G401 (cell line): ENCODE data around the gene ASB8. TPM values are rescaled to one million over a fixed set of nuclear protein-coding genes. Genes with fewer than 3 reads are reported as not detected.

Experiments used
- DNase-seq: peaks from one replicate; pipeline ENCODE4 v3.0.0-alpha.2; 2015; ENCODE audit warnings: low spot score
- in situ Hi-C: cut with HindIII; loops from 2 replicates; pipeline ENCODE4 v1.10.0; 2016; ENCODE audit warnings: low sequenced_read_pairs, mixed read lengths
- total RNA-seq: library from RNA; depleted of rRNA; stranded (reverse); fragments of >200 nt; shearing (Covaris generic); gene quantifications from 2 replicates; pipeline ENCODE4 v1.2.3, GENCODE V29; 2014; rRNA removed

Gene ASB8
- 10.4 and 11.0 TPM in 2 replicates for total RNA-seq

DNA sequence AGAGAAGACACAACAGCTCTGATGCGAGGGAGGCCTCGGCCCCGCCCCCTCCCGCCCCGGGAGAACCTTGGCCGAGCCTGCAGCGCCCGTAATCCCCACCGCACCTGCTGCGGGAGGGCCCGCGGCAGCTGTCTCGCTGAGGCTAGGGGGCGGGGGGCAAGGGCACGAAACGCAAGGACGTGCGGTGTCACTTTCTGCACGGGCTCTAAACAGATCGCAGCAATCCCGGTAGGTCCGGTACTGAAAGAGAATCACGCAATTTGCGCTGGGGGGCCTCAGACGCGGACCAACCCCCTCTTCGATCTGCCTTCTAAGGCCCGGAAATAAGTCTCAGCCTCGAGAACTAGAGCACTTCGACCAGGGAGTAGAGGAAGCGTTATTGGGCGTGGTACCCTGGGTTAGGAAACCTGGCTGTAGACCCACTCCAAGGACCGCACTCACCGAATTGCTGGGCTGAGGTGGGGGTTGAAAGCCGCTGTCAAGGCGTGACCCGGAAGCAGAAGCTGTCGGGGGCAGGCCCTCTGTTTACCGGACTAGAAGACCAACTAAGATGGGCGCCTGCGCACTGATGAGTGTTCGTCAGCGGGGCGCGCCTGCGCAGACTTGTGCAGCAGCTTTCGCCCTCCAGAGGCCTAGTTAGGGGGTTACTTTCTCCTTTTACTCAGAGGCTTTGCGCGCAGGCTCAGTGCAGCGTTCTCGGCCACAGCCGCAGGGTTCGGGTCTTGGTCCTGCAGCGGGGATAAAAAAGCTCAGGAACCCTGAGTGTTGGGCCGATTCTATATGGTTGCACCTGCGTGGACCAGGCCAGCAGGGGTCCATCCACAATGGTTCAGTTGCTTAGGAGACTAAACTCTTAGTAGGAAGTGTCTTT is at the start of gene ASB8:
Gene ASB8, minus strand, starts transcription at position 498 of the 871 bp plus-strand sequence. CDS start 4,019 bp downstream, outside the sequence.
- in situ Hi-C loops: no loop called here
- peak; percentile 98 for DNase-seq

DNA sequence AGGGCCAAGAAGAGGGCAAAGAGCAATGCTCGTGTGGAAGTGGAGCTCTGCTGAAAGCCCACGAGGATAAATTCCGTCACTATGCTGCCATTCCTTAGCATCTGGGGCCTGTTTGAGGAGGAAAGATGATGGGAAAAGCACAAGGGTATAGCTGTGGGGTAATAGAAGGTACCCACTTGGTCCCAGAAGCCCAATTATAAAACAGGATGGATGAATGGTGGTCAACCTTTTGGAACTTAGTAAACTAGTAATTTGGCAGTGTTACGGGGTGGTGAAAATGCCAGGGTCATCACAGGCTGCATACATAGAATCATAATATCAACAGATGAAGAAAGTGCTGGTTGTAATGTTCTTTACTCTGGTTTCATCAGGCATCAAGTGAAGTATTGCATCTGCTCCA is 45.9 kb upstream of the ASB8 start, which contains the start of gene OR10AD1:
Gene OR10AD1, minus strand, starts transcription at position 101 of the 400 bp plus-strand sequence. Its CDS starts 0 bp downstream, at position 101.
- DNase-seq: no peak
- in situ Hi-C loops: no loop called here

- in situ Hi-C loops: no loop called here
- DNase-seq: no peak
Observed at GRCh38 chr12:48202766-48203165, 45.5 kb upstream of the ASB8 start.

- in situ Hi-C loops: no loop called here
- DNase-seq: no peak
Observed at GRCh38 chr12:48201516-48201915, 44.2 kb upstream of the ASB8 start.

GRCh38 chr12:48201091-48201490 is 43.8 kb upstream of the ASB8 start:
- DNase-seq: no peak
- in situ Hi-C loops: no loop called here

DNA sequence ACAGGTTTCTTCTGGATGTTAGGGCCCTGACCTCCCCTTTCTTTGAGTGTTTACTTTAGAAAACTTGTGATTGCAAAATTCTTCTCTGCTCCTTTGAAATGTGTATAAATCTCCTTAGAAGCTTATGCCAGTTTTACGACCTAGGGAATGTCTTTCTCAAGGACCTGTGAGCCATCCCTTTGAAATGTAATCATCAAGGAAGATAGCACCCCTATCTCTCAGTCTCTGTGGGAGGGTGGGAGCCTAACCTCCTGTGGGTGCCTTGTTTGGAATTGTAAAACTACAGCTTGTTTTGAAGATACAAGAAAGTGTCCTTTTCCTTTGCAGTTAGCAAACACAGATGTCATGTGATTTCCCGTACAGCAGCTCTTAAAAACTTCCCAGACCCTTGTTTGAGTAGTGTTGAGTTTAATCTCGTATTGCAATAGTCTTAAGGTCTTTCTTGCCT is 42.5 kb upstream of the ASB8 start:
- no peak for DNase-seq
- in situ Hi-C loops: no loop called here

DNA sequence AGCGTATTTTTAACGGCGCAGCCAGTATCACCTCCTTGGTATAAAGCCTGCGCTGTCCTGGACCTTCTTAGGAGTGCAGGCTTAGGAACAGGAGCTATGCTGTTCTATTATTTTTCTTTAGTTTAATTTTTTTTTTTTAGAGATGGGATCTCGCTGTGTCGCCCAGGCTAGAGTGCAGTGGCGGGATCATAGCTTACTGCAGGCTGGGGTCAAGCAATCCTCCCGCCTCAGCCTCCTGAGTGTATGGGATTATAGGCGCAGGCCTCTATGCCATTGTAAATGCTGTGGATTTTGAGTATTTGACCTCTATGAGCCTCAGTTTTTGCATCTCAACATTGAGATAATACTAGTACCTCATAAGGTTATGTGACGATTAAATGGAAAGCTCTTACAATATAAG is 41.7 kb upstream of the ASB8 start:
- no peak for DNase-seq
- in situ Hi-C loops: no loop called here

- in situ Hi-C loops: no loop called here
- DNase-seq: peak; percentile 71
Observed at GRCh38 chr12:48198672-48198971, 41.3 kb upstream of the ASB8 start.

GRCh38 chr12:48197971-48198671 is 40.8 kb upstream of the ASB8 start:
- DNase-seq: peak; percentile 100
- in situ Hi-C loops: no loop called here

- in situ Hi-C loops: no loop called here
- peak; percentile 86 for DNase-seq
Observed at GRCh38 chr12:48197549-48197970, 40.2 kb upstream of the ASB8 start.

- DNase-seq: no peak
- in situ Hi-C loops: no loop called here
Observed at GRCh38 chr12:48194799-48195201, 37.5 kb upstream of the ASB8 start.

DNA sequence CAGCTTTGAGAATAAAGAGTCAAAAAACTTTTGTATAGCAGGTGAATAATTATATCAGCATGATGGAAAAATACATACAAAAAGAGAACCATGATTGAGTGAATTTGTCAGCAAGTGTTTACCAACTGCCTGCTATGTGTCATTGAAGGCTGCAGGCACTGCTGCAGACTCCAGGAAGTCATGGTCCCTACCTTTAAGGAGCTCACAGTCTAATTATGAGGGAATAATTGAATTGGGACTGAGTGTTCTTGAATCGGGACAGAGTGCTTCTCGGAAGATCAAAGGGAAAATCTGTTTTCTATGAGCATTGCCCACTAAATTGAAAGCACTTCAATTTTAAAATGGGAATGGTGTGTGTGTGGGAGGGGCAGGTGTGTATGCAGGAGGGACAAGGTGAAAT is 36.3 kb upstream of the ASB8 start:
- DNase-seq: no peak
- in situ Hi-C loops: no loop called here

DNA sequence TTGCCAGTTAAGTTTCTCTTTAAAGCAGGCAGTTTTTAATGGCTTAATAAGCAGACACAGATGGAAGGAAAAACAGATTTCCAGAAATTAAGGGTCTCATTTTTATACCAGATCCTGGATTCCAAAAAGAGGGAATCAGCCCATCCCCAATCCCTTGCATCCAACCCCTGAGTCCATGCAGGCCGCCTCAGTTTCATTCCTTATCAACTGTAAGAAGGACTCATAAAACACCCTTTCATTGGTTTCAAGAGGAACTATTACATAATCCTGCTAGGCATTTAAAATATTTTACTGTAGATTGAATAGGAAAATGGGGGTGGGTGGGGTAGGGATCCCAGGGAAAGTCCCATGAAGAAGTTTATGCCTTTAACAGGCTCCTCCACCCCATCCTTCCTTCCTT is 35.5 kb upstream of the ASB8 start:
- DNase-seq: no peak
- in situ Hi-C loops: no loop called here

DNA sequence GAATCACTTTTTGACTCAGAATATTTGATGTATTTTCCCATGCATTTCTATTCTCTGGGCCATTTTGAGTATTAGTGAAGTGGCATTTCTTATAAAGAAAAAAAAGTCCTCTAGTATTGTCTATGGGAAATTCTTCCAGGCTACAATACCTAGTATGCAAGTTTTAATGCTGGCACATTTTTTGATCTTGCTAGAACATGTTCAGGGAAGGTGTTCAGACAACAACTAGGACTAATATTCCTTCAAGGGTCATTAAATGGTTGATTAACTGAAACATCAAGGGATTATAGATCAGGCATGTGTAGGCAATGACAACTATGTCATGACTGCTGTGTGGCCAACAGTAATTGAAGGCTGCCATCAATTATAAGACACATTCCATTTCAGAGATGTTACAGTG is 33.8 kb upstream of the ASB8 start:
- in situ Hi-C loops: no loop called here
- no peak for DNase-seq

DNA sequence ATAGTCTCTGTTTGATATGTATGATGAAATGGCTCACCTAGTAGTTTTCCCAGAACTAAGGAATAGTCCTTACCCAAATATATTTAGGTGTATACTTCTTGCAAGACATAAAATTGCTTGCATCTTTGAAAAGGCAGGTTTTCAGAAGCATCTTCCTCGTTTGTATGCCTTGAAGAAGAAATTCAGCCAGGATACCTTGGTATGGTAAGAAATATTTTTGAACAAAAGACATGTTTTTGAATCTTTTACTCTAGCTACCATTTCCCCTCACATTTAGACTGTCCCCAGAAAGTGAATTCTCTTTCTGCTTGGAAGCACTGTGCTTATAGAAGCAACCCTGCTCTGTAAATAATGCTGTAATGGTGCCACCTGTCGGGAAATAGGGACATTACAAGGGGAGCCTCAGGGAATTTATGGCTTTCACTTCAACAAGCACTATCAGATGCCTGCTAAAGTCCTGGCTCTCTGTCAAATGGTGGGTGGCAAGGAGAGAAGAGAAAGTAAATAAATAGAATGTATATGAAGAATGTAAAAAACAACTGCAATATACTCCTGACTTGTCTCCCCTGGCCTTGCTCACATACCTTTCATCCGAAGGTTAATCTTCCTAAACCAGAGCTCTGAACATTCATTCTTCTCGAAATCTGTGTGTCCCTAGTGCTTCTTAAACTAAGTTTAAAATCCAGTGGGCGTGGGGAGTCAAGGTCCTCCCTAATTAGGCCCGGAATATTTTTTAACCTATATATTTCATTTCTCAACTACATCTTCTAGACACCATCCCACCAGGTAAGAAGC is 32.2 kb upstream of the ASB8 start:
- in situ Hi-C loops: no loop called here
- DNase-seq: peak; percentile 91

- in situ Hi-C loops: no loop called here
- no peak for DNase-seq
Observed at GRCh38 chr12:48187916-48188695, 30.8 kb upstream of the ASB8 start.

- DNase-seq: peak; percentile 82
- in situ Hi-C loops: no loop called here
Observed at GRCh38 chr12:48185181-48185919, 28.0 kb upstream of the ASB8 start.

GRCh38 chr12:48184549-48184922 is 27.2 kb upstream of the ASB8 start:
- in situ Hi-C loops: no loop called here
- no peak for DNase-seq
